Measurements from ENCODE around the gene SMURF1. TPM values are rescaled to one million over a fixed set of nuclear protein-coding genes. Genes with fewer than 3 reads are reported as not detected.

Gene SMURF1
- total and polyA plus RNA-seq, 2 of the 8 experiments (the other 6 are each of a cell fraction or from before 2014, with no cell fraction given), result 9.6 to 24.5 TPM

- H3K27me3 ChIP-seq (replicated peaks in 1 of 4; ENCODE audit: control insufficient read depth in 3 of 4, extremely low read depth in 1 of 4, insufficient read depth in 3 of 4, low read length in 3 of 4), result no peaks in the 10 kb centered on the region
- no peaks in the 10 kb centered on the region; the same call in 1 of the 2 replicates for H3K23me2 ChIP-seq (ENCODE audit: low read depth, low read length)
- no peak overlapping the region for H2BK12ac ChIP-seq (ENCODE audit: low read depth, low read length)
- H3K14ac ChIP-seq (ENCODE audit: insufficient read length), result no peak overlapping the region
- WGBS, 2 experiments (ENCODE audit: extremely low coverage in 1 of 2, insufficient coverage in 1 of 2, insufficient read length in 1 of 2, insufficient replicate concordance in 2 of 2, low coverage in 1 of 2, low lambda C conversion rate in 2 of 2, missing lambda C conversion rate in 1 of 2), result 96% methylated on average over 6 of the region's 6 CpGs; no CpG with 5 or more reads in 1 of the 2 experiments
- H3K9ac ChIP-seq (replicated peaks in 1 of 4; ENCODE audit: extremely low read depth in 1 of 4, low read depth in 3 of 4, low read length in 3 of 4), result no peak overlapping the region
- no peak overlapping the region for H3K27ac ChIP-seq (ENCODE audit: low read depth, low read length)
- H3K9me3 ChIP-seq (ENCODE audit: insufficient read depth in 2 of 2, low read depth in 1 of 2, low read length in 1 of 2), result no peaks in the 10 kb centered on the region
- TF ChIP-seq, protein P1, sequence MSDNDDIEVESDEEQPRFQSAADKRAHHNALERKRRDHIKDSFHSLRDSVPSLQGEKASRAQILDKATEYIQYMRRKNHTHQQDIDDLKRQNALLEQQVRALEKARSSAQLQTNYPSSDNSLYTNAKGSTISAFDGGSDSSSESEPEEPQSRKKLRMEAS (IDR thresholded peaks at IDR 0.05), result no peak
- TF ChIP-seq, protein P2, sequence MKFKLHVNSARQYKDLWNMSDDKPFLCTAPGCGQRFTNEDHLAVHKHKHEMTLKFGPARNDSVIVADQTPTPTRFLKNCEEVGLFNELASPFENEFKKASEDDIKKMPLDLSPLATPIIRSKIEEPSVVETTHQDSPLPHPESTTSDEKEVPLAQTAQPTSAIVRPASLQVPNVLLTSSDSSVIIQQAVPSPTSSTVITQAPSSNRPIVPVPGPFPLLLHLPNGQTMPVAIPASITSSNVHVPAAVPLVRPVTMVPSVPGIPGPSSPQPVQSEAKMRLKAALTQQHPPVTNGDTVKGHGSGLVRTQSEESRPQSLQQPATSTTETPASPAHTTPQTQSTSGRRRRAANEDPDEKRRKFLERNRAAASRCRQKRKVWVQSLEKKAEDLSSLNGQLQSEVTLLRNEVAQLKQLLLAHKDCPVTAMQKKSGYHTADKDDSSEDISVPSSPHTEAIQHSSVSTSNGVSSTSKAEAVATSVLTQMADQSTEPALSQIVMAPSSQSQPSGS (IDR thresholded peaks at IDR 0.05; ENCODE audit: low read length), result no peak
- no peak for TF ChIP-seq GABPA (IDR thresholded peaks at IDR 0.05; ENCODE audit: borderline replicate concordance, insufficient read depth, low read length)
- no peak for TF ChIP-seq HDAC6 (IDR thresholded peaks at IDR 0.05; ENCODE audit: low read depth, low read length)
- TF ChIP-seq PHF8 (conservative IDR thresholded peaks at IDR 0.05; ENCODE audit: low read depth, low read length), result no peak
- no peak for TF ChIP-seq SP2 (IDR thresholded peaks at IDR 0.05; ENCODE audit: low read length)
- no peak for TF ChIP-seq CHD2 (IDR thresholded peaks at IDR 0.05; ENCODE audit: low read length)
- TF ChIP-seq NANOG (IDR thresholded peaks at IDR 0.05; ENCODE audit: insufficient read depth, low read depth, low read length, poor library complexity, severe bottlenecking), result no peak
- TF ChIP-seq MAFK (IDR thresholded peaks at IDR 0.05; ENCODE audit: low read depth, low read length), result no peak
- no peak overlapping the region for H4K91ac ChIP-seq (replicated peaks; ENCODE audit: insufficient read length, low read length)
- ChIA-PET POLR2A (ENCODE audit: partially characterized antibody) (interaction anchor here (1.3 to 1.9 kb wide), 4 partner anchors 8 to 15 kb away, joined by 3 to 7 read pairs (median 4); no protein-coding TSS in a partner anchor), CTCF (ENCODE audit: partially characterized antibody) (interaction anchor here (0.6 to 1.1 kb wide), 2 partner anchors 12 to 91 kb away, joined by 3 read pairs; no protein-coding TSS in a partner anchor)
- H4K20me1 ChIP-seq (replicated peaks in 1 of 2; ENCODE audit: control insufficient read depth in 1 of 2, insufficient read depth in 2 of 2, low read length in 2 of 2), result peaks cover 10 to 24% of the 10 kb centered on the region in 2 experiments
- no peak overlapping the region for H3K4me2 ChIP-seq (ENCODE audit: insufficient read depth in 1 of 2, low read depth in 2 of 2, low read length in 2 of 2)
- H2AFZ ChIP-seq (ENCODE audit: low read length), result no peak overlapping the region
- H3K23ac ChIP-seq (ENCODE audit: insufficient read length), result no peak overlapping the region
- H3K4me1 ChIP-seq (replicated peaks in 1 of 4; ENCODE audit: control insufficient read depth in 3 of 4, insufficient read depth in 4 of 4, low read length in 3 of 4), result peaks cover 0 to 8% (median 1%) of the 10 kb centered on the region in 4 experiments; a peak in 2 of 7 replicates
- H2BK20ac ChIP-seq (ENCODE audit: low read length), result no peak overlapping the region
- H2AK5ac ChIP-seq (ENCODE audit: low read depth, low read length), result no peak overlapping the region
- no peak overlapping the region for H4K8ac ChIP-seq (ENCODE audit: extremely low read depth, insufficient read depth, low read length)
- H2BK120ac ChIP-seq (replicated peaks; ENCODE audit: low read depth, low read length), result no peak overlapping the region
- peaks cover 9 to 98% of the 10 kb centered on the region in 2 experiments for H3K79me2 ChIP-seq (ENCODE audit: control insufficient read depth in 1 of 2, insufficient read depth in 2 of 2, low read length in 2 of 2)
- peaks cover 0 to 2% (median 0%) of the 10 kb centered on the region in 4 experiments; a peak in 1 of 8 replicates for H3K36me3 ChIP-seq (ENCODE audit: control insufficient read depth in 2 of 4, insufficient read depth in 4 of 4, low read length in 3 of 4)
- no peak overlapping the region for H3K4me3 ChIP-seq (ENCODE audit: extremely low read depth in 1 of 4, insufficient read depth in 2 of 4, low read depth in 3 of 4, low read length in 4 of 4)
- H2BK15ac ChIP-seq (ENCODE audit: low read length), result no peak overlapping the region
- FAIRE-seq (no peak), DNase-seq (ENCODE audit: low read depth in 1 of 2, low spot score in 2 of 2) (no peak)
- H3K18ac ChIP-seq (ENCODE audit: extremely low read depth, low read length), result no peak overlapping the region
- no peak overlapping the region for H4K5ac ChIP-seq (ENCODE audit: insufficient read length, low read depth, low read length)
- H2BK5ac ChIP-seq (ENCODE audit: low read depth, low read length), result no peak overlapping the region
- H3K4ac ChIP-seq (replicated peaks; ENCODE audit: insufficient read length, low read depth, low read length), result no peak overlapping the region
- H3K56ac ChIP-seq (replicated peaks; ENCODE audit: insufficient read length, low read depth, low read length), result no peak overlapping the region
- peaks cover 14% of the 10 kb centered on the region for H3K79me1 ChIP-seq (ENCODE audit: low read depth, low read length)
These were observed 16.3 kb downstream of the SMURF1 start for GRCh38 chr7:99127636-99128035.

Measured in H1 (cell line).